ENCODE measurements around the gene MACROD2. TPM values are rescaled to one million over a fixed set of nuclear protein-coding genes. Genes with fewer than 3 reads are reported as not detected.

MACROD2 gene
- total and polyA plus RNA-seq, 4 donors, result 0.66 to 10.5 (median 3.3) TPM

DNA sequence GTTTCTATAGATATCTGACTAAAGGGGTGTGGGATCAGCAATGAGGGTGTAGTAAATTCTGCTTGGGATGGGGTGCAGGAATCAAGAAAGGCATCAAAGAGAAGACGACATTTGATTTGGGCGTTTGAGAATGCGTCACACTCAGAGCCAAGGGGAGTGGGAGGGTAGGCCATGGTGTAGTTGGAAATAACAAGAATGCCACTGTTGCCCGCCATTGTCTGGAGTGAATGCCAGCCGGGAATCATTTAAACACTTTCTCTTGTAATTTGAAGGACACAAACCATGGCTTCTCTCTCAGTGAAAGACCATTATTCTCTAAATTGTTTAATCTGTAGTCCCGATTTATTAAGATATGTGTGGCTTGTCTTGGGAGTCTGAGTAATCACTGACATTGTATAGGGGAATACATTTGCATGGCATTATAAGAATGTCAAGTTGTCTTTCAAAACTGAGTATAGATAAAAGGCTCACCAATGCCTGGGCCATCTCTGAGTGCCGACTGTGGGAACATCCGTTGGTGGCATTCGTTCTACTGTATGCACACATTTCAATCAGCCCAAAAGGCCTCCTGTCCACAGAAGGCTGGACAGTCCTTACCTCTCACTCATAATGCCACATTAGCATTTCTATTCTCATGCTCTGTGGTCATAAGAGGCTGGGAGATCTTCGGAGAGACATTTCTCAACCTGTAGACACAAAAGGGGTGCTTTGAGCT, 1800.1 kb downstream of the MACROD2 start:
- Histone ChIP-seq H3K9ac (ENCODE audit: low read depth in 1 of 2, low read length in 2 of 2) (no peak overlapping the region), H3K4me3 (ENCODE audit: low read depth in 1 of 3, low read length in 3 of 3) (no peak overlapping the region), H3K4me1 (ENCODE audit: control insufficient read depth in 4 of 4, insufficient read depth in 4 of 4, low read length in 3 of 4) (no peaks in the 10 kb centered on the region), H3K27ac (ENCODE audit: low read depth in 1 of 2, low read length in 2 of 2) (no peak overlapping the region), H3K27me3 (ENCODE audit: control insufficient read depth in 4 of 4, insufficient read depth in 4 of 4, low read length in 3 of 4) (no peaks in the 10 kb centered on the region), H3K9me3 (ENCODE audit: control insufficient read depth in 4 of 4, low read length in 3 of 4) (no peaks in the 10 kb centered on the region), H3K36me3 (ENCODE audit: control insufficient read depth in 4 of 4, insufficient read depth in 3 of 4, low read depth in 1 of 4, low read length in 3 of 4) (no peaks in the 10 kb centered on the region)
- no peak for DNase-seq (ENCODE audit: low spot score)
- 95% methylated on average over 10 of the region's 10 CpGs for WGBS
- TF ChIP-seq, protein P1, sequence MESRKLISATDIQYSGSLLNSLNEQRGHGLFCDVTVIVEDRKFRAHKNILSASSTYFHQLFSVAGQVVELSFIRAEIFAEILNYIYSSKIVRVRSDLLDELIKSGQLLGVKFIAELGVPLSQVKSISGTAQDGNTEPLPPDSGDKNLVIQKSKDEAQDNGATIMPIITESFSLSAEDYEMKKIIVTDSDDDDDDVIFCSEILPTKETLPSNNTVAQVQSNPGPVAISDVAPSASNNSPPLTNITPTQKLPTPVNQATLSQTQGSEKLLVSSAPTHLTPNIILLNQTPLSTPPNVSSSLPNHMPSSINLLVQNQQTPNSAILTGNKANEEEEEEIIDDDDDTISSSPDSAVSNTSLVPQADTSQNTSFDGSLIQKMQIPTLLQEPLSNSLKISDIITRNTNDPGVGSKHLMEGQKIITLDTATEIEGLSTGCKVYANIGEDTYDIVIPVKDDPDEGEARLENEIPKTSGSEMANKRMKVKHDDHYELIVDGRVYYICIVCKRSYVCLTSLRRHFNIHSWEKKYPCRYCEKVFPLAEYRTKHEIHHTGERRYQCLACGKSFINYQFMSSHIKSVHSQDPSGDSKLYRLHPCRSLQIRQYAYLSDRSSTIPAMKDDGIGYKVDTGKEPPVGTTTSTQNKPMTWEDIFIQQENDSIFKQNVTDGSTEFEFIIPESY (IDR thresholded peaks at IDR 0.05), result no peak
- TF ChIP-seq RAD21 (IDR thresholded peaks at IDR 0.05) (no peak), FOXA1 (IDR thresholded peaks at IDR 0.05) (no peak), GABPA (IDR thresholded peaks at IDR 0.05 in 1 of 2, conservative IDR thresholded peaks at IDR 0.05 in 1 of 2) (no peak), FOXA2 (IDR thresholded peaks at IDR 0.05) (no peak), EGR1 (IDR thresholded peaks at IDR 0.05; ENCODE audit: low read depth in 2 of 2) (no peak), HNF4G (IDR thresholded peaks at IDR 0.05) (no peak), RXRA (IDR thresholded peaks at IDR 0.05) (no peak), SP1 (IDR thresholded peaks at IDR 0.05) (no peak), JUND (IDR thresholded peaks at IDR 0.05) (no peak), NR2F2 (IDR thresholded peaks at IDR 0.05) (no peak), YY1 (IDR thresholded peaks at IDR 0.05) (no peak), TAF1 (conservative IDR thresholded peaks at IDR 0.05) (no peak), HNF4A (conservative IDR thresholded peaks at IDR 0.05) (no peak)
- TF ChIP-seq, protein P2, sequence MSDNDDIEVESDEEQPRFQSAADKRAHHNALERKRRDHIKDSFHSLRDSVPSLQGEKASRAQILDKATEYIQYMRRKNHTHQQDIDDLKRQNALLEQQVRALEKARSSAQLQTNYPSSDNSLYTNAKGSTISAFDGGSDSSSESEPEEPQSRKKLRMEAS (IDR thresholded peaks at IDR 0.05), result no peak
- TF ChIP-seq, protein P3, sequence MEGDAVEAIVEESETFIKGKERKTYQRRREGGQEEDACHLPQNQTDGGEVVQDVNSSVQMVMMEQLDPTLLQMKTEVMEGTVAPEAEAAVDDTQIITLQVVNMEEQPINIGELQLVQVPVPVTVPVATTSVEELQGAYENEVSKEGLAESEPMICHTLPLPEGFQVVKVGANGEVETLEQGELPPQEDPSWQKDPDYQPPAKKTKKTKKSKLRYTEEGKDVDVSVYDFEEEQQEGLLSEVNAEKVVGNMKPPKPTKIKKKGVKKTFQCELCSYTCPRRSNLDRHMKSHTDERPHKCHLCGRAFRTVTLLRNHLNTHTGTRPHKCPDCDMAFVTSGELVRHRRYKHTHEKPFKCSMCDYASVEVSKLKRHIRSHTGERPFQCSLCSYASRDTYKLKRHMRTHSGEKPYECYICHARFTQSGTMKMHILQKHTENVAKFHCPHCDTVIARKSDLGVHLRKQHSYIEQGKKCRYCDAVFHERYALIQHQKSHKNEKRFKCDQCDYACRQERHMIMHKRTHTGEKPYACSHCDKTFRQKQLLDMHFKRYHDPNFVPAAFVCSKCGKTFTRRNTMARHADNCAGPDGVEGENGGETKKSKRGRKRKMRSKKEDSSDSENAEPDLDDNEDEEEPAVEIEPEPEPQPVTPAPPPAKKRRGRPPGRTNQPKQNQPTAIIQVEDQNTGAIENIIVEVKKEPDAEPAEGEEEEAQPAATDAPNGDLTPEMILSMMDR (IDR thresholded peaks at IDR 0.05; ENCODE audit: low read depth, low read length, missing input control), result no peak
- TF ChIP-seq, protein P4, sequence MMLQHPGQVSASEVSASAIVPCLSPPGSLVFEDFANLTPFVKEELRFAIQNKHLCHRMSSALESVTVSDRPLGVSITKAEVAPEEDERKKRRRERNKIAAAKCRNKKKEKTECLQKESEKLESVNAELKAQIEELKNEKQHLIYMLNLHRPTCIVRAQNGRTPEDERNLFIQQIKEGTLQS (IDR thresholded peaks at IDR 0.05), result no peak
- TF ChIP-seq, protein P5, sequence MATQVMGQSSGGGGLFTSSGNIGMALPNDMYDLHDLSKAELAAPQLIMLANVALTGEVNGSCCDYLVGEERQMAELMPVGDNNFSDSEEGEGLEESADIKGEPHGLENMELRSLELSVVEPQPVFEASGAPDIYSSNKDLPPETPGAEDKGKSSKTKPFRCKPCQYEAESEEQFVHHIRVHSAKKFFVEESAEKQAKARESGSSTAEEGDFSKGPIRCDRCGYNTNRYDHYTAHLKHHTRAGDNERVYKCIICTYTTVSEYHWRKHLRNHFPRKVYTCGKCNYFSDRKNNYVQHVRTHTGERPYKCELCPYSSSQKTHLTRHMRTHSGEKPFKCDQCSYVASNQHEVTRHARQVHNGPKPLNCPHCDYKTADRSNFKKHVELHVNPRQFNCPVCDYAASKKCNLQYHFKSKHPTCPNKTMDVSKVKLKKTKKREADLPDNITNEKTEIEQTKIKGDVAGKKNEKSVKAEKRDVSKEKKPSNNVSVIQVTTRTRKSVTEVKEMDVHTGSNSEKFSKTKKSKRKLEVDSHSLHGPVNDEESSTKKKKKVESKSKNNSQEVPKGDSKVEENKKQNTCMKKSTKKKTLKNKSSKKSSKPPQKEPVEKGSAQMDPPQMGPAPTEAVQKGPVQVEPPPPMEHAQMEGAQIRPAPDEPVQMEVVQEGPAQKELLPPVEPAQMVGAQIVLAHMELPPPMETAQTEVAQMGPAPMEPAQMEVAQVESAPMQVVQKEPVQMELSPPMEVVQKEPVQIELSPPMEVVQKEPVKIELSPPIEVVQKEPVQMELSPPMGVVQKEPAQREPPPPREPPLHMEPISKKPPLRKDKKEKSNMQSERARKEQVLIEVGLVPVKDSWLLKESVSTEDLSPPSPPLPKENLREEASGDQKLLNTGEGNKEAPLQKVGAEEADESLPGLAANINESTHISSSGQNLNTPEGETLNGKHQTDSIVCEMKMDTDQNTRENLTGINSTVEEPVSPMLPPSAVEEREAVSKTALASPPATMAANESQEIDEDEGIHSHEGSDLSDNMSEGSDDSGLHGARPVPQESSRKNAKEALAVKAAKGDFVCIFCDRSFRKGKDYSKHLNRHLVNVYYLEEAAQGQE (IDR thresholded peaks at IDR 0.05), result no peak

All from liver (tissue), 9 donors.